Kidney capillary endothelial cell (primary cell): ENCODE data around the gene MMP28.
"Not testable (repeated sequence)": the region's sequence is repeated elsewhere in the genome, so short reads cannot be mapped to it uniquely, and the experiment has no call there.

Source experiments
- DNase-seq: peaks from one replicate; pipeline ENCODE4 v3.0.0-alpha.2; 2018; ENCODE audit warnings: low spot score

MMP28 gene

GRCh38 chr17:35765756-35766488 lies 29.5 kb downstream of the MMP28 start:
- DNase-seq: no peak

DNA sequence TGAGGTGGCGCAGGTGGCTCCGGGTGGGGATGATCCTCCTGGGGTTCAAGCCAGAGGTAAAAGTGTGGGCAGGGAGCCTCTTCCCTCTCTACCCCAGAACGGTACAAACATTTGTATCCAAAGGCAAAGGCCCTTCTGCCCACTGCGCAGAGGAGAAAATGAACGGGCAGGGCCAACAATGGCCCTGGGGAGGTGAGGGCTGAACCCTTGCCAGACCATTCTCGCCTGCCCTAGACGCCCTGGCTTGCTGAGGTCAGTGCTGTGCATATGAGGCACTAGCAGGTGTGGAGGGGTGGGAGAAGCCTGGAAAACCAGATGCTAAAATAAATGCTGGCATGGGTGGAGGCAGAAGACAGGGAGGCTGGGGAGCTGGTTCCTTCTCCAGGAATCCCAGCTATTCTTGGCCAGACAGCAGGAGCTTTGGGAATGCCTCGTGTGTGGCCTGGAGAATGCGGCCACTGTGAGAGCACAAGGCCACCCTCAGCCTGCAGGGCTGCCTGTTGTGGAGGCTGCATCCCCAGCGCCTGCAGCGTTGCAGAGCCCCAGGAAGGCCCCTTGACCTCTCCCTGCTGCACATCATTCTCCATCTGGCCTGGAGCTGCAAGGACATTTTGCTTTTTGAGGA lies 30.2 kb downstream of the MMP28 start:
- no peak for DNase-seq

DNA sequence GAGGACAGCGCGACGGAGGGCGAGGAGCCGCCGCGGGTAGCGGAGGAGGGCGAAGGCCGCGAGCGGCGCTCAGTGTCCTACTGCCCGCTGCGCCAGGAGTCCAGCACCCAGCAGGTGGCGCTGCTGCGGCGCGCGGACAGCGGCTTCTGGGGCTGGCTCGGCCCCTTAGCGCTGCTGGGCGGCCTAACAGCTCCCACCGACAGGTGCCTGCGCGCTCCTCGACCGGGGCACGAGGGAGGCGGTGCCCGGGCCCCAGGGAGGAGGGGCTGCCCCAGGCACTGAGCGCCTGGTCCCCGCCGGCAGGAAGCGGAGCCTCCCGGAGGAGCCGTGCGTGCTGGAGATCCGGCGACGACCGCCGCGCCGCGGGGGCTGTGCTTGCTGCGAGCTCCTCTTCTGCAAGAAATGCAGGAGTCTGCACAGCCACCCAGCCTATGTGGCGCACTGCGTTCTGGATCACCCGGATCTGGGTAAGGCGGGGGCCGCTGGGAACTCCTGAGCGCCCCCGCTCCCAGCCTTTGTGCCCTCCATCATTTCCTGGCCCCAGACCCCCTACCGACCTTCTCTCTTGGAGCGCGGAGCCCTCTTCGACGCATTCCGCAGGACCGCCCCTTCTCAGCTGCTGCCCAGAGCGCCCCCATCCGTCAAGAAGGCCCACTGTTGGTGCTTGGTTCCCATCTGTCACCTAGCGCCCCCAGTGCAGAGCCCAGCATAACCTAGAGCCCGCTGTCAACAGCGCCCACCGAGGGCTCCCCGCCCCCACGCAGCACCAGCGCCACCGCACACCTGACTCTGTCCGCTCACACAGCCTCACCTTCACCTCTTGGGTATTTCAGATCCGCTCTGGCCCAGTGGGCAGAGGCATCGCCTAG lies 31.1 kb downstream of the MMP28 start:
- DNase-seq: peak; percentile 83

DNA sequence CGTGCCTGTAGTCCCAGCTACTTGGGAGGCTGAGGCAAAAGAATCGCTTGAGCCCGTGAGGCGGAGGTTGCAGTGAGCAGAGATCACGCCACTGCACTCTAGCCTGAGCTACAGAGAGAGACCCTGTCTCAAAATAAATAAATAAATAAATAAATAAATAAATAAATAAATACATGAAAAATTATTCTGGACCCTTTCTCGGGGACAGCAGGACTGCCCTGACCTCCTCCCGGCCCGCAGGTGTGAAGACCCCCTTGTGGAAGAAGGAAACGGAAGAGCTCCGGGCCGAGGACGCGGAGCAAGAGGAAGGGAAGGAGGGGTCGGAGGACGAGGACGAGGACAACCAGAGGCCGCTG lies 31.7 kb downstream of the MMP28 start:
- DNase-seq: no peak

DNA sequence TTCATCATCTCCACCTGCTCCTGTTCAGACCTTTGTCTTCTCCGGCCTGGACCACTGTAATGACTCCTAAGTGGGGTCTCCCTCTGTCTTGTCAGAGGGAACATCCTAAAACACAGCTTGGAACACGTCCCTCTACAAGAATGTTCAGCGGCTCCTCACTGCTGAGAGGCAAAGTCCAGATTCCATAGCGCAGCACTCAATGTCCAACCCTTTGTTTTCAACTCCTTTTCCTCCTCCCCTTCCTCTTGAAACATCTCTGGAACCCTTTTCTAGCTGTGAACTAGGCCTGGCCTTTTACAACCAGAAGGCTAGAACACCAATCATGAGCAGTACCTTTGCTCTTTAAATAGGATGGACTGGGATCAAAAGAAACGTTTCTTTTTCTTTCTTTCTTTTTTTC lies 33.8 kb downstream of the MMP28 start:
- DNase-seq: no peak

DNA sequence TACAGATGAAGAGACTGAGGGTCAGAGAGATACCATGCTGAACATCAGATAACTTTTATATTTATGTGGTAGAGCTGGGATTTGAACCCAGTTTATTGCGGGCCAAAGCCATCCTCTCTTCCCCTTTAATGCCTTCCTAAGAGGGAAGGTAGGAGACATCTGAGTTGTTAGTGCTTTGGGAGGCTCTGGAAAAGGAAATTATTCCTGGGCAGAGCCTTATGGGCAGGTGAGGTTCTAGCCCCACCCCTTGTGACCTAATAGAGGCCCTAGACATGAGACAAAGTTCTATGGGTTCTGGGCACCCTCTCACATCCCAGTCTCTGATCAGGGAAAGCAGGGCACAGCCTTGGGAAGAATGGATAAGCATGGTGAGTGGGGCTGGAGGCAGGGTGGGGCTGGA lies 34.9 kb downstream of the MMP28 start, which contains the start of gene C17orf50:
TSS of gene C17orf50 (plus strand) at position 301 of the 400 bp plus-strand sequence. CDS start at position 356, 55 bp downstream.
- no peak for DNase-seq

DNA sequence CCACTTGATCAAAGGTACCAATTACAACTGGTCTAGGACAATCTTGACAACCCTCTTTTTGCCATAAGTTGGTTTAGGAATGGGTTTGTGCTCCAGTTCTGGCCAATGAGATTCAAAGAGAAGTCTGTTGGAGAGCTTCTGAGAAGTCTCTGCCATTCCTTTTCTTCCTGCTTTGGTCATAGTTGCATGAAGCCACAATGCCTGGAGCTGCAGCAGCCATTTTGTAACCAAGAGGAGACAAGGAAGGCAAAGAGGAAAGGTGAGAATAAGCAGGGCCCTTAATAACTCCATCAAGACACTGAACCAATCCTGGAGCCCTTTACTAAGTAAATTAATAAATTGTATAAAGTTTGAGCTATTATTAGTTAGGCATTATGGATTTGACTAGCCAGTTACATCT lies 38.2 kb downstream of the MMP28 start:
- DNase-seq: no peak

GRCh38 chr17:35752945-35753764 lies 42.3 kb downstream of the MMP28 start, which contains the start of gene GAS2L2:
GAS2L2 (minus strand) TSS chr17:35753239; CDS start chr17:35752850, 389 bp downstream.
- DNase-seq: no peak

DNA sequence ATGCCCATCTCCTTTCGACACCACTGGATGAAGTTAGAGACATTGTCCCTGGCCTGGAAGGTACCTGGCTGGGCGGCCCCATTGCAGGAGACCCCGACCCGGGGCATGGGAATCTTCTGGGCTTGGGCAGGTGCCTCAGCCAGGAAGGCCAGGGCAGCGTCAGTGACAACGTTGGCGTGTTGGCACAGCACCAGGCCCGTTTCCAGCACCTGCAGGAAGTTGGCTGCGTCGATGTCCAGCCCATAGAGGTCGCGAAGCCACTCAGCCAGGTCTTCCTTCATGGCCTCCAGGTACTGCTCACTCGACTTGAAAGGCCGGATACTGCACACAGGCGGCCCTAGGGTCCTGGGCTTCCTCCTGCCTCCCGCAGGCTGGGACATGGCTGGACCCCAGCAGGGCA lies 43.0 kb downstream of the MMP28 start:
- no peak for DNase-seq

- not testable (repeated sequence) for DNase-seq
Measured at GRCh38 chr17:35751541-35751940, 43.9 kb downstream of the MMP28 start.

GRCh38 chr17:35750526-35751395 lies 44.7 kb downstream of the MMP28 start:
- no peak for DNase-seq

GRCh38 chr17:35749560-35750412 lies 45.7 kb downstream of the MMP28 start:
- no peak for DNase-seq

DNA sequence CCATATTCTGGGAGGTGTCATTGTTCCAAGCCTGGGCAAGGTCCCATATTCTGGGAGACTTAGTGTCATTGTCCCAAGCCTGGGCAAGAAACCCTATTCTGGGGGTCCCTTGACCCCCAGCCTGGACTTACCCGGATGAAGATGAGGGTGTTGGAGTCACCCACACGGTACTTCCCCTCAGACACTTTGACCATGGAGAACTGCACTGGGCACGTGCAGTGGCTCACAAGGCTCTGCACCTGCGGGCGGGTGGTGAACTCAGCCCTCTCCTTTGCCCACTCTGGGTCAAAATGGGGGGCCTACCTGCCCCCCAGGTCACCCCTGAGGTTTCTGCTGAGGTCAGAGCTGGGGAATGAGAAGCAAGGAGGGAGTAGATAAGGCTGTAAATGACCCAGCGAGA lies 46.5 kb downstream of the MMP28 start:
- DNase-seq: no peak

GRCh38 chr17:35748341-35748841 lies 47.0 kb downstream of the MMP28 start:
- DNase-seq: no peak

DNA sequence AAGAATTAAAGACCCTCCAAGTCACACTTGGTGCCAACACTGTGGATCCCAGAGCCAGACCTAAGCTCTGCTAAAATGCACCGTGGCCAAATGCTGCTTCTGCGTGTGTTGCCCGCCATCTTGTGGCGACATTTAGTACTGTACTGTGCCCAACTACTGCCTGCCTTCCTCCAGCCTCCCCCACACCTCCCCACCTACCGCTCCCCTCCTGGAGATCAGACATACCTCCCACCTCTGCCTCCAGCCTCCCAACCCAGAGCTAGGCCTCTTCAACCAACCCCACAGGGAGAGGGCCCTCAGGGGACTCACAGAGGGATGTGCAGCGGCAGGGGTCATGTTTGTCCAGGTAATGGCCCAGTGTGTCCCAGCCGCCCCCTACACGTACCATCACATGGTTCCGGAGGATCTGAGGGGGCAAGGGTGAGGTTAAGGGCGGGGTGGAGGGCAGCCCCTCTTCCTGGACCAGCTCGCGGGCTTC lies 47.9 kb downstream of the MMP28 start:
- peak; percentile 73 for DNase-seq

DNA sequence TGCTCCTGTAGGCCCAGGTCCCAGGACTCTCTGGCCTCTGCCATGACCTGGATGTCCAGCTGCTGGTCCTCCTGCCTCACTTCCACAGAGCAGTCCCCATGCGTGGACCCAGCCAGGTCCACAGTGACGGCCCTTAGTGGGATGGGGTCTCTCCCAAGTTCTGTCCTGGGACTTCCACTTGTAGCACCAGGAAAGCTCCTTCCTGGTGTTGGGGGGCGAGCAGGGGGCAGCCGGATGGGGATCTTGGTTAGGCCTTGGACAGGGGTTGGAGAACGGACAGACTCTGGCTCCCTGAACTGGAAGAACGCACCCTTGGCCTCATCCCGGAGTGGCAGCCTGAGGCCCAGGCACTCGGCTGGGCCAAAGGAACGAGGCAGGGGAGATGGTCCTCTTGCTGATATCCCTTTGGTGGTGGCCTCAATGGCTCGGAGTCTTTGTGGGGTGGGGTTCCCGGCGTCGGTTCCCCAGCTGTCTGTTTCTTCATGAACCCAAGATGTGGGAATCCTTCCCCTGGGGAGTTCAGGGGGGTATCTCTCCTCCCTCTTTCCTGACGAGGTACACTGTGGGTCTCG lies 49.6 kb downstream of the MMP28 start:
- no peak for DNase-seq

GRCh38 chr17:35745246-35745645 lies 50.2 kb downstream of the MMP28 start:
- no peak for DNase-seq

DNA sequence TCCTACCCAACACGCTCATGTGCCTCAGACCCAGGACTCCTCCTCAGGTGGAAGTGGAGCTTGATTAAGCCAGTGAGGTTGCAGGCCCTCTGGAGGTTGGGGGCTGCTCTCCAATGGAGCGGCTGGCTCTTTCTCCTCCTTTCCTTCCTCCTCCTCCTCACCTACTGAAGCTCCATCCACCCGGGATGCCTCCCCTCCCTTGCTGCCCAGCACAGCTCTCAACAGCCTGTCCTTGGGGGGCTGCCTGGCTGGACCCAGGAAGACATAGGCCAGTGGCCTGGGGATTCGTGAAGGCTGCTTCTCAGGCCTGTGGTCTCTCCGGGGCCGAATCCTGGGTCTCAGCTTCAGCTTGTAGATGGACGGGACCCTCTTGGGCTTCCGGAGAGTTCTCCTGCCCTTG lies 50.6 kb downstream of the MMP28 start:
- DNase-seq: no peak
